GM12878 (cell line): ENCODE measurements around the gene GRAMD1B. TPM values are rescaled to one million over a fixed set of nuclear protein-coding genes. Genes with fewer than 3 reads are reported as not detected.
A peak's percentile ranks its signal among the peaks of the same experiment; 100 is the strongest.

Experiments
- EED ChIP-seq: sonication (generic); IDR thresholded peaks from 2 replicates; pipeline ENCODE4 v1.6.1; 2016; ENCODE audit warnings: antibody characterized with exemption, low read depth
- MYC ChIP-seq: IDR thresholded peaks from 2 replicates; pipeline ENCODE4 v1.6.1; 2011; ENCODE audit warnings: mild to moderate bottlenecking, low read length, moderate library complexity, inconsistent platforms; ENCODE audit not compliant: insufficient read depth, insufficient replicate concordance, insufficient read length, severe bottlenecking
- POU2F2 ChIP-seq: IDR thresholded peaks from 3 replicates; pipeline ENCODE4 v1.6.1; 2011; ENCODE audit warnings: low read depth, mild to moderate bottlenecking, low read length, borderline replicate concordance
- RAD51 ChIP-seq: fragments of 450-650 bp; IDR thresholded peaks from 2 replicates; pipeline ENCODE4 v1.6.1; 2016; ENCODE audit warnings: moderate library complexity, mild to moderate bottlenecking, inconsistent platforms
- SMARCA5 ChIP-seq: fragments of 450-650 bp; IDR thresholded peaks from 2 replicates; pipeline ENCODE4 v1.6.1; 2017; ENCODE audit warnings: mild to moderate bottlenecking
- SREBF2 ChIP-seq: IDR thresholded peaks from 2 replicates; pipeline ENCODE4 v1.6.1; 2012; ENCODE audit warnings: mild to moderate bottlenecking, low read length
- TAF1 ChIP-seq: IDR thresholded peaks from 2 replicates; pipeline ENCODE4 v1.6.1; 2011; ENCODE audit warnings: mild to moderate bottlenecking, low read depth, low read length, borderline replicate concordance
- WRNIP1 ChIP-seq: IDR thresholded peaks from 2 replicates; pipeline ENCODE4 v1.6.1; 2011; ENCODE audit warnings: low read depth, low read length, improper control_type of control experiment, borderline replicate concordance
- polyA plus RNA-seq, 11 experiments: library from polyadenylated mRNA; depleted of rRNA in 4 of 11; unstranded in 6 of 11; stranded (reverse) in 5 of 11; fragments of >200 nt; fragmentation: Nextera tagmentation in 4 of 11; fragmentation: Illumina TruSeq in 1 of 11; extraction: Ambion mirVana in 4 of 11; extraction: Trizol in 1 of 11; gene quantifications; 1 replicate in 1 of 11; 2 replicates in 10 of 11; pipeline versions ENCODE4 v1.2.1 to v1.2.3, GENCODE V29; 2011 to 2016; ENCODE audit warnings: inconsistent platforms in 2 of 11, missing spikeins in 2 of 11, low read depth in 1 of 11
- total RNA-seq, 4 experiments: library from RNA; depleted of rRNA in 3 of 4; stranded (reverse); fragments of >200 nt in 3 of 4; fragmentation: Illumina TruSeq in 1 of 4; extraction: Trizol in 1 of 4; gene quantifications; 2 replicates each; pipeline versions ENCODE4 v1.2.1 to v1.2.3, GENCODE V29; 2013 to 2021
- TF ChIP-seq, protein P1 (sequence below): fragments of 450-650 bp; formaldehyde crosslinking; IDR thresholded peaks from 2 replicates; pipeline ENCODE4 v1.4.0; 2022; ENCODE audit warnings: mild to moderate bottlenecking, moderate library complexity
- TF ChIP-seq, protein P2 (sequence below): IDR thresholded peaks from 2 replicates; pipeline ENCODE4 v1.6.1; 2012; ENCODE audit warnings: mild to moderate bottlenecking, low read depth, low read length

GRAMD1B gene
- total and polyA plus RNA-seq, 10 of the 15 experiments (the other 5 are each of a cell fraction or from before 2014, with no cell fraction given): 1.9 to 49.1 (median 26.9) TPM

DNA sequence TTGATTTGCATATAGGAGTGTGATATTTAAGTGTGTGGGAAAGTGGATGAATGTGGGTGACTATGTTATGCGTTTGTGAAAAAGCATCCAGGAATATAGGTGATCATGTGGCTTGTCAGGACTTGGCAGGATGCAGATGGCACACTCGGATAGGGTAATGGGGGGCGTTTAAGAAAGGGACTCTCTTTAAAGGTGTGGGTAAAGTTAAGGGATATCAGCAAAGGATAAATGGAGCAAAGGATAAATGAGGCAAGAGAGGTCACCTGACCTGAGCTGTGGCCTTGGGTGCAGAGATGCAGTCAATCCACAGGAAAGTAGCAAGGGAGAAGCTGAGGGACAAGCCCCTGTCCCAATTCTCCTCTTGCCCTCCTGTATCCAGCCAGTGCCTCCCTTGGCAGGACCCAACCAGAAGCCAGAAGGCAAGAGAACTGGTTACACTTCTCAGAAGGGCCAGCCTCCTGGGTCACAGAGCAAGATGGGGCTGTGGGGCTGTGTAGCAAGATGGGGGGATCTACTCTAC is 47.5 kb upstream of the GRAMD1B start (continued):
- TF ChIP-seq, protein P1, sequence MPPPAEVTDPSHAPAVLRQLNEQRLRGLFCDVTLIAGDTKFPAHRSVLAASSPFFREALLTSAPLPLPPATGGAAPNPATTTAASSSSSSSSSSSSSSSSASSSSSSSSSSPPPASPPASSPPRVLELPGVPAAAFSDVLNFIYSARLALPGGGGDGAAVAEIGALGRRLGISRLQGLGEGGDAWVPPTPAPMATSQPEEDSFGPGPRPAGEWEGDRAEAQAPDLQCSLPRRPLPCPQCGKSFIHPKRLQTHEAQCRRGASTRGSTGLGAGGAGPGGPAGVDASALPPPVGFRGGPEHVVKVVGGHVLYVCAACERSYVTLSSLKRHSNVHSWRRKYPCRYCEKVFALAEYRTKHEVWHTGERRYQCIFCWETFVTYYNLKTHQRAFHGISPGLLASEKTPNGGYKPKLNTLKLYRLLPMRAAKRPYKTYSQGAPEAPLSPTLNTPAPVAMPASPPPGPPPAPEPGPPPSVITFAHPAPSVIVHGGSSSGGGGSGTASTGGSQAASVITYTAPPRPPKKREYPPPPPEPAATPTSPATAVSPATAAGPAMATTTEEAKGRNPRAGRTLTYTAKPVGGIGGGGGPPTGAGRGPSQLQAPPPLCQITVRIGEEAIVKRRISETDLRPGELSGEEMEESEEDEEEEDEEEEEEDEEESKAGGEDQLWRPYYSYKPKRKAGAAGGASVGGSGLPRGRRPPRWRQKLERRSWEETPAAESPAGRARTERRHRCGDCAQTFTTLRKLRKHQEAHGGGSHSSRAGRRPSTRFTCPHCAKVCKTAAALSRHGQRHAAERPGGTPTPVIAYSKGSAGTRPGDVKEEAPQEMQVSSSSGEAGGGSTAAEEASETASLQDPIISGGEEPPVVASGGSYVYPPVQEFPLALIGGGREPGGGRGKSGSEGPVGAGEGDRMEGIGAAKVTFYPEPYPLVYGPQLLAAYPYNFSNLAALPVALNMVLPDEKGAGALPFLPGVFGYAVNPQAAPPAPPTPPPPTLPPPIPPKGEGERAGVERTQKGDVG (CRISPR knock-in tag): 0 out of 2 replicates have a peak, but pooled peaks have one; percentile 62
- TF ChIP-seq, protein P2, sequence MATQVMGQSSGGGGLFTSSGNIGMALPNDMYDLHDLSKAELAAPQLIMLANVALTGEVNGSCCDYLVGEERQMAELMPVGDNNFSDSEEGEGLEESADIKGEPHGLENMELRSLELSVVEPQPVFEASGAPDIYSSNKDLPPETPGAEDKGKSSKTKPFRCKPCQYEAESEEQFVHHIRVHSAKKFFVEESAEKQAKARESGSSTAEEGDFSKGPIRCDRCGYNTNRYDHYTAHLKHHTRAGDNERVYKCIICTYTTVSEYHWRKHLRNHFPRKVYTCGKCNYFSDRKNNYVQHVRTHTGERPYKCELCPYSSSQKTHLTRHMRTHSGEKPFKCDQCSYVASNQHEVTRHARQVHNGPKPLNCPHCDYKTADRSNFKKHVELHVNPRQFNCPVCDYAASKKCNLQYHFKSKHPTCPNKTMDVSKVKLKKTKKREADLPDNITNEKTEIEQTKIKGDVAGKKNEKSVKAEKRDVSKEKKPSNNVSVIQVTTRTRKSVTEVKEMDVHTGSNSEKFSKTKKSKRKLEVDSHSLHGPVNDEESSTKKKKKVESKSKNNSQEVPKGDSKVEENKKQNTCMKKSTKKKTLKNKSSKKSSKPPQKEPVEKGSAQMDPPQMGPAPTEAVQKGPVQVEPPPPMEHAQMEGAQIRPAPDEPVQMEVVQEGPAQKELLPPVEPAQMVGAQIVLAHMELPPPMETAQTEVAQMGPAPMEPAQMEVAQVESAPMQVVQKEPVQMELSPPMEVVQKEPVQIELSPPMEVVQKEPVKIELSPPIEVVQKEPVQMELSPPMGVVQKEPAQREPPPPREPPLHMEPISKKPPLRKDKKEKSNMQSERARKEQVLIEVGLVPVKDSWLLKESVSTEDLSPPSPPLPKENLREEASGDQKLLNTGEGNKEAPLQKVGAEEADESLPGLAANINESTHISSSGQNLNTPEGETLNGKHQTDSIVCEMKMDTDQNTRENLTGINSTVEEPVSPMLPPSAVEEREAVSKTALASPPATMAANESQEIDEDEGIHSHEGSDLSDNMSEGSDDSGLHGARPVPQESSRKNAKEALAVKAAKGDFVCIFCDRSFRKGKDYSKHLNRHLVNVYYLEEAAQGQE: no peak
- TF ChIP-seq RAD51 (peak; percentile 59), POU2F2 (peak; percentile 89), SMARCA5 (peak; percentile 68; the same call in 1 of the 2 replicates), SREBF2 (no peak), WRNIP1 (no peak), MYC (no peak), TAF1 (0 out of 2 replicates have a peak, but pooled peaks have one; percentile 38), EED (peak; percentile 1; the same call in 1 of the 2 replicates)
